Measurements from ENCODE around the gene TWF1.
"Not testable (repeated sequence)": the region's sequence is repeated elsewhere in the genome, so short reads cannot be mapped to it uniquely, and the experiment has no call there.

TWF1 gene

GRCh38 chr12:43805149-43805859 lies 813 bp downstream of the TWF1 start:
- no peak for DNase-seq (ENCODE audit: low spot score)

GRCh38 chr12:43797561-43798217 lies 8.4 kb downstream of the TWF1 start:
- no peak for DNase-seq (ENCODE audit: low spot score)

- no peak for DNase-seq (ENCODE audit: low spot score)
Measured at GRCh38 chr12:43795716-43796280, 10.3 kb downstream of the TWF1 start.

GRCh38 chr12:43789941-43790340 lies 16.2 kb downstream of the TWF1 start:
- DNase-seq (ENCODE audit: low spot score) = no peak

- no peak for DNase-seq (ENCODE audit: low spot score)
Measured at GRCh38 chr12:43786899-43787693, 19.0 kb downstream of the TWF1 start.

- DNase-seq (ENCODE audit: low spot score) = no peak
Measured at GRCh38 chr12:43776498-43776897, 29.6 kb downstream of the TWF1 start.

GRCh38 chr12:43766291-43766690 lies 39.8 kb downstream of the TWF1 start:
- DNase-seq (ENCODE audit: low spot score) = no peak

- DNase-seq (ENCODE audit: low spot score) = no peak
Measured at GRCh38 chr12:43764528-43764927, 41.6 kb downstream of the TWF1 start.

- DNase-seq (ENCODE audit: low spot score) = no peak
Measured at GRCh38 chr12:43763769-43764168, 42.3 kb downstream of the TWF1 start.

- no peak for DNase-seq (ENCODE audit: low spot score)
Measured at GRCh38 chr12:43762596-43762995, 43.5 kb downstream of the TWF1 start.

GRCh38 chr12:43761500-43761899 lies 44.6 kb downstream of the TWF1 start:
- no peak for DNase-seq (ENCODE audit: low spot score)

GRCh38 chr12:43760396-43760795 lies 45.7 kb downstream of the TWF1 start:
- no peak for DNase-seq (ENCODE audit: low spot score)

- DNase-seq (ENCODE audit: low spot score) = peak; percentile 96
Measured at GRCh38 chr12:43758728-43759563, 47.2 kb downstream of the TWF1 start, which contains the start of the genes IRAK4 and PUS7L. Gene IRAK4 (plus strand): TSS chr12:43758951. CDS start chr12:43768112, 9,161 bp downstream. Gene PUS7L (minus strand): TSS chr12:43758790. CDS start chr12:43755245, 3,545 bp downstream.

GRCh38 chr12:43758247-43758727 lies 47.8 kb downstream of the TWF1 start:
- DNase-seq (ENCODE audit: low spot score) = no peak

- DNase-seq (ENCODE audit: low spot score) = no peak
Measured at GRCh38 chr12:43754015-43754414, 52.1 kb downstream of the TWF1 start.

GRCh38 chr12:43751360-43751759 lies 54.8 kb downstream of the TWF1 start:
- not testable (repeated sequence) for DNase-seq (ENCODE audit: low spot score)

GRCh38 chr12:43750814-43751213 lies 55.3 kb downstream of the TWF1 start:
- DNase-seq (ENCODE audit: low spot score) = no peak

- DNase-seq (ENCODE audit: low spot score) = no peak
Measured at GRCh38 chr12:43749016-43749415, 57.1 kb downstream of the TWF1 start.

GRCh38 chr12:43744826-43745225 lies 61.3 kb downstream of the TWF1 start:
- no peak for DNase-seq (ENCODE audit: low spot score)
